Tibial nerve (tissue), 4 donors: ENCODE measurements around the gene PHKA1. TPM values are rescaled to one million over a fixed set of nuclear protein-coding genes. Genes with fewer than 3 reads are reported as not detected.
"Not testable (repeated sequence)": the region's sequence is repeated elsewhere in the genome, so short reads cannot be mapped to it uniquely, and the experiment has no call there.

Source experiments
- DNase-seq, 2 donors: peaks; one replicate each; pipeline ENCODE4 v3.0.0-alpha.2; 2019; ENCODE audit warnings: low spot score in 2 of 2
- H3K27ac ChIP-seq, 4 donors: fragments of 200-600 bp; sonication (generic) in 3 of 4; one replicate each; pipeline ENCODE4 v1.5.1; 2017 to 2019; ENCODE audit warnings: mild to moderate bottlenecking in 1 of 4
- H3K27me3 ChIP-seq, 2 donors: fragments of 200-600 bp; sonication (generic) in 1 of 2; one replicate each; pipeline versions ENCODE4 v1.5.1 to v1.6.0; 2017 to 2019
- H3K36me3 ChIP-seq, 3 donors: fragments of 200-600 bp; sonication (generic); one replicate each; pipeline ENCODE4 v1.5.1; 2018 to 2019
- H3K4me1 ChIP-seq, 4 donors: fragments of 200-600 bp; sonication (generic) in 3 of 4; one replicate each; pipeline ENCODE4 v1.5.1; 2017 to 2019
- H3K4me3 ChIP-seq, 4 donors: fragments of 200-600 bp; sonication (generic) in 3 of 4; one replicate each; pipeline ENCODE4 v1.5.1; 2017 to 2019; ENCODE audit warnings: mild to moderate bottlenecking in 1 of 4, moderate library complexity in 1 of 4
- H3K9me3 ChIP-seq, 4 donors: fragments of 200-600 bp; sonication (generic) in 3 of 4; one replicate each; pipeline ENCODE4 v1.5.1; 2017 to 2019
- EP300 ChIP-seq, 2 donors: sonication (generic); formaldehyde crosslinking; IDR thresholded peaks; one replicate each; pipeline ENCODE4 v1.6.1; 2017; ENCODE audit warnings: antibody characterized with exemption in 2 of 2, mild to moderate bottlenecking in 1 of 2
- POLR2A ChIP-seq, 2 donors: fragments of 450-650 bp; IDR thresholded peaks; one replicate each; pipeline ENCODE4 v1.6.1; 2017; ENCODE audit warnings: antibody characterized with exemption in 2 of 2, mild to moderate bottlenecking in 2 of 2, moderate library complexity in 2 of 2
- WGBS, 2 donors: methylation state at CpG; one replicate each; pipeline ENCODE4 v1.1.5; 2018; 5-methylcytosine and 5-hydroxymethylcytosine counted together
- total RNA-seq, 4 donors: library from RNA; depleted of rRNA; stranded (reverse); fragments of >200 nt; gene quantifications; one replicate each; pipeline ENCODE4 v1.1.0, GENCODE V29; 2016
- TF ChIP-seq, protein P1 (sequence below), 5 experiments: fragments of 200-600 bp in 3 of 5; fragments of 450-650 bp in 2 of 5; sonication (generic) in 3 of 5; IDR thresholded peaks; one replicate each; pipeline ENCODE4 v1.5.1; 2016 to 2019; ENCODE audit warnings: antibody characterized with exemption in 5 of 5, mild to moderate bottlenecking in 3 of 5, moderate library complexity in 2 of 5

Gene PHKA1
- total RNA-seq = 1 to 10 TPM; 2.0 to 4.2 (median 3.2) TPM

DNA sequence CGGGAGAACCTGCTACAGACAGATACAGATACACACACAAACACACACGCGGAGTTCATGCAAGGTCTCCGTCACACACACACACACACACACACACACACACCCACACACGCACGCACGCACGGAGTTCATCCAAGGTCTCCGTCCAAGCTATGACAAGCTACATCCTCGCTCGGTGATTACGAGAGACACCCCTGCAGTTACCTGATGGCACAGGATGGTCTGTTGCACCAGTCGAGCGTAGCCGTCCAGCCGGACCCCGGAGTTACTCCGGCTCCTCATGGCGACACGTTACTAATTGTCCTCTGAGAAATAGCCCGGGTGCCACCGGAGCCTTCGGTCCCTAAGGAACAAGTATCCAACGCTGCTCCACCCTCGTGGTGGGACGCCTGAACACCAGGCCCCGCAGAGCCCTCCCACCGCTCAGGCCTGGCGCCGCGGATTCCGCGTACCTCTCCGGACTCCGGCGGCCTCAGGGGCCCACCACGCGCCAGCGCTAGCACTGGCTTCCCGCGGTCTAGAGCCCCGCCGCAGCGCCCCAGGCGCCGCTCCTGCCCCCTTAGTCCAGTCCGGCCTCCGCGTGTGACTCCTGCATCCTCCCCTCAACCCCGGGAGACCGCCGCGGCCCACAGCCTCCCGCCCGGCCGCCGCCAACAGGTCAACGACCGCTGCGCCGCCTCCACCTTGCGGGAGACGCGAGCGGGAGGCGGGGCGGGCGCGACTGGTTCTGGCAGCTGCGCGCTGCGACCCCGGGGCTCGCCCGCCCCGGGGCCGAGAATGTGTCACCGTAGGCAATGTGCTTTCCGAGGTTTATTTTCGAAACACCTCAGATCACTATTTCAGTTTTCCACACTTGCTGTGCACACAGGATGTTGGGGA is at the start of gene PHKA1:
Gene PHKA1, minus strand, starts transcription at position 708 of the 879 bp plus-strand sequence. Its CDS starts 426 bp downstream, at position 282.
- not testable (repeated sequence) for H3K4me1 ChIP-seq, H3K27me3 ChIP-seq, H3K36me3 ChIP-seq, H3K9me3 ChIP-seq
- DNase-seq = peak in 1 of 2 donors; percentile 9
- H3K4me3 ChIP-seq = peak within 1 kb of the TSS; percentile 29 to 55 (median 44)
- H3K27ac ChIP-seq = peak within 1 kb of the TSS; percentile 45 to 82 (median 67)
- WGBS, 2 donors = 18 to 49% methylated on average over 17 to 52 of the region's 80 CpGs

DNA sequence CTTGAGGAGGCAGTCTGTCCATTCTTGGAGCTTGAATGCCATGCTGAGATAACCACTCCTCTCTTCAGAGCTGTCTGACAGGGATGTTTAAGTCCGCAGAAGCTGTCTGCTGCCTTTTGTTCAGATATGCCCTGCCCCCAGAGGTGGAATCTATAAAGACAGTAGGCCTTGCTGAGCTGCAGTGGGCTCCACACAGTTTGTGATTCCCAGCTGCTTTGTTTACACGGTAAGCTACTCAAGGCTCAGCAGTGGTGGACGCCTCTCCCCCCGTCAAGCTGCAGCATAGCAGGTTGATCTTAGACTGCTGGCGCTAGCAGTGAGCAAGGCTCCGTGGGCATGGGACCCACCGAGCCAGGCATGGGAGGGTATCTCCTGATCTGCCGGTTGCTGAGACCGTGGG is 46.3 kb upstream of the PHKA1 start:
- H3K27me3 ChIP-seq, H3K27ac ChIP-seq, H3K4me3 ChIP-seq, H3K4me1 ChIP-seq, H3K36me3 ChIP-seq, DNase-seq, H3K9me3 ChIP-seq: not testable (repeated sequence)
- no CpG with 5 or more reads among the region's 9 CpGs for WGBS, 2 donors

DNA sequence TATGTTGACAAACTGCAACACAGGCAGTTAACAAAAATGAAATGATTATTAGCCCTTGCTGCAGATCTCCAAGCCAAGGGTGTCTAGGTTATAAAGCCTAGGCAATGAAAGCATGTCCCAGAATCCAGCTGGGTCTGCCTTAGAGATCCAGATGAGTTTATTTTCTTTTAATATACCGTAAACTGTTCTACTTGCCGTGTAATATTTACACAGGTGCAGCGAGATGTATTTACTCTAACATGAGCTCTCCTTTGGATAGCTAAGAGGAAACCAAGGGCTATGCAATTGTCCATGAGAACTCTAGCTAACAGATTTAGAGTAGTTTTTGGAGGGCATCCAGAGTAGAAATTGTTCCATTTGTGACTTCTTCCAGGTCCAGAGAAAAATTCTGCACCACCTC is 34.4 kb upstream of the PHKA1 start:
- H3K27ac ChIP-seq, DNase-seq: not testable (repeated sequence)
- WGBS, 2 donors = no CpG with 5 or more reads among the region's 3 CpGs

DNA sequence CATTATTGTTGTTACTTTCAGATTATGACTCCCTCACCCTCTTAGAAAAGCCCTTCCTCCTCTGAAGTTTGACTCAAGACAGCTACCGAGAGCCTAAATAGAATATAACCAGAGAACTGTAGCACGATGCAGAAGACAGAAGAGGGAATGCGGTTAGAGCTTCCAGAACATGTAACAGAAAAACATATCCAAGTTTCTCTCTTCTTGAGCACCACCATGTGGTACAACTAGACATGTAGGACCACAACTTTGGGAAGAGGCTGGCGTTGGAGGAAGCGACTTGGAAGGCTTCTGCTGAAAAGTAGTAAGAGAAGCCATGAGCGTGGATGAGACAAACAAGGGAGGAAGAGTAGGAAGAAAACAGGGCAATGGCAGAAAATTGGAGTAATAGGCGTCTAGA is 31.4 kb upstream of the PHKA1 start:
- not testable (repeated sequence) for H3K27ac ChIP-seq, H3K36me3 ChIP-seq, H3K9me3 ChIP-seq, DNase-seq, H3K4me1 ChIP-seq, H3K27me3 ChIP-seq, H3K4me3 ChIP-seq
- no CpG with 5 or more reads among the region's 7 CpGs for WGBS, 2 donors

More for the DNA sequence above, 34.4 kb upstream of the PHKA1 start:
- H3K4me3 ChIP-seq, H3K36me3 ChIP-seq, H3K9me3 ChIP-seq, H3K27me3 ChIP-seq, H3K4me1 ChIP-seq: not testable (repeated sequence)

DNA sequence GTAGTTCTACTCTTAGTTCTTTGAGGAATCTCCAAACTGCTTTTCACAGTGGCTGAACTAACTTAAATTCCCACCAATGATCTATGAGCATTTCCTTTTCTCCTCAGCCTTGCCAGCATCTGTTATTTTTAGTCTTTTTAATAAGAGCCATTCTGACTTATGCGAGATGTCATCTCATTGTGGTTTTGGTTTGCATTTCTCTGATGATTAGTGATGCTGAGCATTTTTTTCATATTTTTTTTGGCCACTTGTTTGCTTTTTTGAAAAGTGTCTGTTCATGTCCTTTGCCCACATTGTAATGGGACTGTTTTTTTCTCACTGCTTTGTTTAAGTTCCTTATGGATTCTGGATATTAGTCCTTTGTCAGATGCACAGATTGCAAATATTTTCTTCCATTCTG is 21.5 kb upstream of the PHKA1 start:
- WGBS, 2 donors = 67 to 85% methylated on average over 1 of the region's 1 CpG
- no peak overlapping the region for H3K4me3 ChIP-seq

DNA sequence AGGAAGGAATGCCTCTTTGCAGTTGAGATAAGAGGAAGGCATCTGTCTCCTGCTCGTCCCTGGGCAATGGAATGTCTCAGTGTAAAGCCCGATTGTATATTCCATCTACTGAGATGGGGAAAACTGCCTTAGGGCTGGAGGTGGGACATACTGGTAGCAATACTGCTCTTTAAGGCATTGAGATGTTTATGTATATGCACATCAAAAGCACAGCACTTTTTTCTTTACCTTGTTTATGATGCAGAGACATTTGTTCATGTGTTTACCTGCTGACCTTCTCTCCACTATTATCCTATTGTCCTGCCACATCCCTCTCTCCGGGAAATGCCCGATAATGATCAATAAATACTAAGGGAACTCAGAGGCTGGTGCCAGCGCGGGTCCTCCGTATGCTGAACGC is 19.5 kb upstream of the PHKA1 start:
- H3K36me3 ChIP-seq, DNase-seq, H3K4me1 ChIP-seq, H3K9me3 ChIP-seq, H3K4me3 ChIP-seq, H3K27ac ChIP-seq: not testable (repeated sequence)
- WGBS, 2 donors = 52 to 68% methylated on average over 8 of the region's 8 CpGs
- peaks cover 0 to 14% of the 10 kb centered on the region in 2 donors for H3K27me3 ChIP-seq

More for the DNA sequence above, 21.5 kb upstream of the PHKA1 start:
- Histone ChIP-seq H3K4me1 (no peaks in the 10 kb centered on the region), H3K36me3 (no peaks in the 10 kb centered on the region), H3K9me3 (no peaks in the 10 kb centered on the region), H3K27ac (no peak overlapping the region), H3K27me3 (peaks cover 0 to 14% of the 10 kb centered on the region in 2 donors)
- TF ChIP-seq, protein P1, sequence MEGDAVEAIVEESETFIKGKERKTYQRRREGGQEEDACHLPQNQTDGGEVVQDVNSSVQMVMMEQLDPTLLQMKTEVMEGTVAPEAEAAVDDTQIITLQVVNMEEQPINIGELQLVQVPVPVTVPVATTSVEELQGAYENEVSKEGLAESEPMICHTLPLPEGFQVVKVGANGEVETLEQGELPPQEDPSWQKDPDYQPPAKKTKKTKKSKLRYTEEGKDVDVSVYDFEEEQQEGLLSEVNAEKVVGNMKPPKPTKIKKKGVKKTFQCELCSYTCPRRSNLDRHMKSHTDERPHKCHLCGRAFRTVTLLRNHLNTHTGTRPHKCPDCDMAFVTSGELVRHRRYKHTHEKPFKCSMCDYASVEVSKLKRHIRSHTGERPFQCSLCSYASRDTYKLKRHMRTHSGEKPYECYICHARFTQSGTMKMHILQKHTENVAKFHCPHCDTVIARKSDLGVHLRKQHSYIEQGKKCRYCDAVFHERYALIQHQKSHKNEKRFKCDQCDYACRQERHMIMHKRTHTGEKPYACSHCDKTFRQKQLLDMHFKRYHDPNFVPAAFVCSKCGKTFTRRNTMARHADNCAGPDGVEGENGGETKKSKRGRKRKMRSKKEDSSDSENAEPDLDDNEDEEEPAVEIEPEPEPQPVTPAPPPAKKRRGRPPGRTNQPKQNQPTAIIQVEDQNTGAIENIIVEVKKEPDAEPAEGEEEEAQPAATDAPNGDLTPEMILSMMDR (IDR thresholded peaks at IDR 0.05) = no peak
- TF ChIP-seq EP300 (IDR thresholded peaks at IDR 0.05) = no peak
- no peak for DNase-seq

DNA sequence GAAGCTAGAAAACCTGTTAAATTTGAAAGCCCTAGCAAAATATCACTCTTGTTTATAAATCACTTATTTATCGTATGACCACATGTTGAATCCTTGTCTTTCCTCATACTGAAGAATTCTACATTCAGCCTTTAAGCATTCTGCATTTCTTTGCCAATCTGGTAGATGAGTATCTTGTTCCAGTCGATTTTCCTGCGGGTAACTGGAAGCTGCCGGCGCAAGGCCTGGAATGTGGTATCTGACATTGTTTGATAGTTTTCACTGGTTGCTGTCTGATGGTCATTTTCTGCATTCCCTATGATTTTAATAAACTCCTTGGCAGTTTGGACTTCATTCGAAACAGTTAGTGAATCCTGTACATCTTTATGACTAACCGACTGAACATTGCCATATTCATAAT is 13.7 kb upstream of the PHKA1 start:
- Histone ChIP-seq H3K4me3 (no peak overlapping the region), H3K36me3 (no peaks in the 10 kb centered on the region), H3K4me1 (no peaks in the 10 kb centered on the region), H3K9me3 (no peaks in the 10 kb centered on the region), H3K27ac (no peak overlapping the region), H3K27me3 (peaks cover 0 to 4% of the 10 kb centered on the region in 2 donors)
- TF ChIP-seq POLR2A (IDR thresholded peaks at IDR 0.05) (no peak), EP300 (IDR thresholded peaks at IDR 0.05) (no peak)
- TF ChIP-seq, protein P1 (IDR thresholded peaks at IDR 0.05) = no peak
- no peak for DNase-seq
- 88 to 92% methylated on average over 7 of the region's 7 CpGs for WGBS, 2 donors

DNA sequence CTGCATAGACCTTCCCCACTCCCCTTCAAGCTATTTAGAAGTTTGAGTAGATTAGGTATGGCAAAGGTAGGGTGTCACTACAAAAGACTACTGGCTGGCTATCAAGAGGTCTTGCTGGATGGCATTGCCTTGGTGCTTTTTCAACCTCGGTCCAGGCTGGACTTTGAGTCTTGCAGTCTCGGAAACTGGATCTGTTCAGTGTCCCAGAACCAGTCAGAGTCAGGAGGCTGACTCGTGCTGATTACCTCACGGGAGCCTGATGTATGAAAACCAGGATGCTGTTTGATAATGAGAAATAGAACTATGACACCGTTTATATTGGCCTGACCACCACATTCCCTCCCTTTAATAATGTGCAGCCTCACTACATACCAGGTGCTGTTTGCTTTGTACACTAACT is 2.7 kb upstream of the PHKA1 start:
- TF ChIP-seq, protein P1 (IDR thresholded peaks at IDR 0.05) = no peak
- TF ChIP-seq EP300 (IDR thresholded peaks at IDR 0.05) (no peak), POLR2A (IDR thresholded peaks at IDR 0.05) (no peak)
- Histone ChIP-seq H3K4me3 (no peak overlapping the region), H3K4me1 (no peaks in the 10 kb centered on the region), H3K36me3 (no peaks in the 10 kb centered on the region), H3K9me3 (no peaks in the 10 kb centered on the region), H3K27ac (no peak overlapping the region), H3K27me3 (no peaks in the 10 kb centered on the region)
- DNase-seq = no peak
- 74 to 82% methylated on average over 5 of the region's 5 CpGs for WGBS, 2 donors
